GM08714 (cell line): Measurements from ENCODE around the gene MZF1.
"Not testable (repeated sequence)": the region's sequence is repeated elsewhere in the genome, so short reads cannot be mapped to it uniquely, and the experiment has no call there.

Source experiments
- H3K4me3 ChIP-seq: fragments of 200-500 bp; sonication (Bioruptor generic); 2 replicates; pipeline ENCODE4 v1.5.1; 2014; ENCODE audit warnings: mild to moderate bottlenecking, low read length, inconsistent platforms
- ZNF274 ChIP-seq: IDR thresholded peaks from 2 replicates; pipeline ENCODE4 v1.6.1; 2012; ENCODE audit warnings: mild to moderate bottlenecking, low read depth, low read length

The MZF1 gene

DNA sequence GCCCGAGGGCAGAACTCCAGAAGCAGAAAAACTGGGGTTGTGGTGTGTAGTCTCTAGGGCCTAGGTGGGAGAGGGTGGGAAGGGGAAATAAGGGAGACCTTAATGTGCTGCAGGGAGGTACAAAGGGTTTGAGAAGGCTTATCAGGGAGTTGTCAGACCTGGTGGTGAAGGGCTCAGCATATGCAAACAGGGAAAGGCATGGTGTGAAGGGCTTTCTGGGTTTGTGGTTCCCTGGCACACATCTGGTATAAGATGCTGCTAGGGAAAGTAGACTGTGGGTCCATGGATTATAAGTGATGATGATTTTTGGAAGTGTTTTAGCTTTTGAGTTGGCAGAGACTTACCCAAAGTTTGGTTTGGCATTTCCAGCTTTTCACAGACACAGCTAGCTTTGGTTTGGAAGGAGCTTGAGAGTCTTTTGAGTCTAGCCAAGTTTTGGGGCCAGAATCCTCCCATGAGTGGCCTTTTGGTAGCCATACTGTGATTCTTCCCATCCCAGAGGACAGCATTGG is 27.1 kb downstream of the MZF1 start:
- H3K4me3 ChIP-seq, result peak overlapping the region; percentile 91
- TF ChIP-seq ZNF274, result no peak

DNA sequence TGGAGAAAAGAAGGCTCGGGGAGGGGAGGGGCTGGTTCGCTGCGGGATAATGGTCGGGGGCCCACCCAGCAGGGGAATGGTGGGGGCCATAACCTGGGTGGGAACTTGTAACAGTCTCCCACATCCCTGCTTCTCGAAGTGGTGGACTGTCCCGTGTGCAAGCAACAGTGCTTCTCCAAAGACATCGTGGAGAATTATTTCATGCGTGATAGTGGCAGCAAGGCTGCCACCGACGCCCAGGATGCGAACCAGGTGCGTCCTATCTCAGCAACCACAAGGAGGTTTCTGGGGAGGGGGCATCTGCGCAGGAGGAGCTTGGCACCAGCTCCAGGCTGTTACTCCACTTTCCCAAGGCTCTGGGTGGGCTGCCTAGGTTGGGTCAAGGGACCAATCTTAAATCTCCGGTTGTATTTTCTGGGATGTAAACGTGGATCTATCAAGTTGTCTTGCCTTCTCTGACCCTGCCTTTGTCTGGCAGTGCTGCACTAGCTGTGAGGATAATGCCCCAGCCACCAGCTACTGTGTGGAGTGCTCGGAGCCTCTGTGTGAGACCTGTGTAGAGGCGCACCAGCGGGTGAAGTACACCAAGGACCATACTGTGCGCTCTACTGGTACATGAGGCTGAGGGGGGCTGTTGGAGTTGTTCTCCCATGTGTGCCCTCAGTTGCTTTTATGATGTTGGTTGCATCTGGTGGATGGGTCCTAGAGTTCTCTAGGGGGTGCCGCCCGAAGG is 27.7 kb downstream of the MZF1 start:
- H3K4me3 ChIP-seq, result peak overlapping the region; percentile 91
- TF ChIP-seq ZNF274, result peak; percentile 59; the same call in 1 of the 2 replicates

GRCh38 chr19:58544591-58545285 is 28.4 kb downstream of the MZF1 start:
- H3K4me3 ChIP-seq, result peak overlapping the region; percentile 91
- TF ChIP-seq ZNF274, result peak; percentile 59; the same call in 1 of the 2 replicates

DNA sequence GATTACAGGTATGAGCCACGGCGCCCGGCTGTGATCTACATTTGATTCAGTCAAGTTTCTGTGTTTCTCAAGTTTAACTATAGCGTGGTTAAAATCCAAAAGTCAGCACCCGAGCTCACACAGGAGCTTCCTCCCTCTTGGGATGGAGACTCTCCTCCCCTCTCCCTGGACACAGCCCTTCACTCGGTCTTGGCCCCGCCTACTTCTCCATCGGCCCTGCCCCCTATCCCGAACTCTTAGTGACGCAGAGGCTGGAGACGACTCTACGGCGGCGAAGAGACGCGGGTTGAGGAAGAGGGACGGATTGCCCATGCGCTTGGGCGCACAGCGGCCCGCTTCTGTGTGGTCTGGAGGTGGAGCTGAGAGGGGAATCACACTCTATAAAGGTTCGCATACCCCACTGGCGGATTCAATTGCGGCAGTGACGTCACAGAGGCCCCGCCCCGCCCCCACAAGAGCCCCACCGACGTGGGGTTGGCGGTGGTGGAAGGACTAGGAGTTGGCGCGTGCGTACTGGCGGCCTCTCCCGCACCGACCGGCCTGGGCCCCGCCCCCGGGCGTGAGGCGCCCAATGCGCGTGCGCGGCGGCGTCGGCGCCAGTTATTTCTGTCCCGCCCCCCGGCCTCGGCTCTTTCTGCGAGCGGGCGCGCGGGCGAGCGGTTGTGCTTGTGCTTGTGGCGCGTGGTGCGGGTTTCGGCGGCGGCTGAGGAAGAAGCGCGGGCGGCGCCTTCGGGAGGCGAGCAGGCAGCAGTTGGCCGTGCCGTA is 29.1 kb downstream of the MZF1 start, which contains the start of gene TRIM28:
Gene TRIM28, plus strand, starts transcription at position 239 of the 765 bp plus-strand sequence. CDS start 694 bp downstream, outside the sequence.
- no peak for TF ChIP-seq ZNF274
- peak within 1 kb of the TSS; percentile 91 for H3K4me3 ChIP-seq

DNA sequence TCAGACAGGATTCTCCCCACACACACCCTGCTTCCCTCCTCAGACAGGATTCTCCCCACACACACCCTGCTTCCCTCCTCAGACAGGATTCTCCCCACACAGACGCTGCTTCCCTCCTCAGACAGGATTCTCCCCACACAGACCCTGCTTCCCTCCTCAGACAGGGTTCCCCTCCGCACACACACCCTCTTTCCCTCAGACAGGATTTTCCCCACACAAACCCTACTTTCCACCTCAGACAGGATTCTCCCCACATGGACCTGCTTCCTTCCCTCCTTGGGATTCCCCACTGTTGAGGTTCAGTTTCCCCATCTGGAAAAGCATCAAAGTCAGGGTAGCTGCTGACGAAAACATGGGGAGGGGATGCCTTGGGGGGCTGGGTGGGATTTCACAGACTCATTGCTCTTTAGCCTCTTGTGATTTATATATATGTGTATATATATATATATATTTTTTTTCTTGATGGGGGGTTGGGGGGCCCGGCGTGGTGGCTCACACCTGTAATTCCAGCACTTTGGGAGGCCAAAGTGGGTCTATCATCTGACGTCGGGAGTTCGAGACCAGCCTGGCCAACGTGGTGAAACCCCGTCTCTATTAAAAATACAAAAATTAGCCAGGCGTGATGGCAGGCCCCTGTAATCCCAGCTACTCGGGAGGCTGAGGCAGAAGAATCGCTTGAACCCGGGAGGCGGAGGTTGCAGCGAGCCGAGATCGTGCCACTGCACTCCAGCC is 30.3 kb downstream of the MZF1 start:
- H3K4me3 ChIP-seq, result not testable (repeated sequence)

DNA sequence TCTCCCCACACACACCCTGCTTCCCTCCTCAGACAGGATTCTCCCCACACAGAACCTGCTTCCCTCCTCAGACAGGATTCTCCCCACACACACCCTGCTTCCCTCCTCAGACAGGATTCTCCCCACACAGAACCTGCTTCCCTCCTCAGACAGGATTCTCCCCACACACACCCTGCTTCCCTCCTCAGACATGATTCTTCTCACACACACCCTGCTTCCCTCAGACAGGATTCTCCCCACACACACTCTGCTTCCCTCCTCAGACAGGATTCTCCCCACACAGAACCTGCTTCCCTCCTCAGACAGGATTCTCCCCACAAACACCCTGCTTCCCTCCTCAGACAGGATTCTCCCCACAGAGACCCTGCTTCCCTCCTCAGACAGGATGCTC is 34.0 kb downstream of the MZF1 start:
- not testable (repeated sequence) for H3K4me3 ChIP-seq

- peak overlapping the region; percentile 35; the same call in 1 of the 2 replicates for H3K4me3 ChIP-seq
- no peak for TF ChIP-seq ZNF274
Observed at GRCh38 chr19:58538257-58539168, 34.6 kb downstream of the MZF1 start.

- no peak for TF ChIP-seq ZNF274
- no peak overlapping the region for H3K4me3 ChIP-seq
Observed at GRCh38 chr19:58536852-58537798, 36.0 kb downstream of the MZF1 start.

DNA sequence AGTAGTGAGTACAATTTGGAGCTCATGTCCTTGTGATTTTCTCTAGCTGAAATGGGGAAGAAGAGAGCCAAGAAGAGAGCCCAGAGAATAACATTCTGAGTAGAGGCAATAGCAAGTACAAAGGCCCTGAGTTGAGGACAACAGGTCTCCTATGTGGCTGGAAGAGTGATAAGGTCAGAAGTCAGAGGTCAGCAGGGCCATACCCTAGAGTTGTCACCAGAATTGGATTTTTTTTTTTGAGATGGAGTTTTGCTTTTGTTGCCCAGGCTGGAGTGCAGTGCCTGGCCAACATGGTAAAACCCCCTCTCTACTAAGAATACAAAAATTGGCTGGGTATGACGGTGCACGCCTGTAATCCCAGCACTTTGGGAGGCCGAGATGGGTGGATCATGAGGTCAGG is 37.3 kb downstream of the MZF1 start:
- TF ChIP-seq ZNF274, result no peak
- H3K4me3 ChIP-seq, result no peak overlapping the region

GRCh38 chr19:58531034-58531840 is 41.9 kb downstream of the MZF1 start:
- TF ChIP-seq ZNF274, result no peak
- no peak overlapping the region for H3K4me3 ChIP-seq

- no peak overlapping the region for H3K4me3 ChIP-seq
- no peak for TF ChIP-seq ZNF274
Observed at GRCh38 chr19:58529405-58529804, 43.7 kb downstream of the MZF1 start.
